Mucosa of rectum (tissue), 2 donors: Measurements from ENCODE around the gene IGFBP6.
"Not testable (repeated sequence)": the region's sequence is repeated elsewhere in the genome, so short reads cannot be mapped to it uniquely, and the experiment has no call there.

Source experiments
- H3K27ac ChIP-seq, 2 donors: one replicate each; pipeline ENCODE4 v1.7.0; 2013; ENCODE audit warnings: inconsistent platforms in 2 of 2, low read depth in 2 of 2, low read length in 2 of 2
- H3K27me3 ChIP-seq, 2 donors: one replicate each; pipeline ENCODE4 v1.7.0; 2013; ENCODE audit warnings: low read length in 2 of 2; ENCODE audit not compliant: control insufficient read depth in 2 of 2, insufficient read depth in 2 of 2
- H3K36me3 ChIP-seq, 2 donors: one replicate each; pipeline ENCODE4 v1.7.0; 2013; ENCODE audit warnings: low read length in 2 of 2; ENCODE audit not compliant: control insufficient read depth in 2 of 2, insufficient read depth in 2 of 2
- H3K4me1 ChIP-seq, 2 donors: one replicate each; pipeline ENCODE4 v1.7.0; 2013; ENCODE audit warnings: low read length in 2 of 2, mild to moderate bottlenecking in 1 of 2; ENCODE audit not compliant: control insufficient read depth in 2 of 2, insufficient read depth in 2 of 2
- H3K4me3 ChIP-seq, 2 donors: one replicate each; pipeline ENCODE4 v1.7.0; 2013; ENCODE audit warnings: low read length in 2 of 2
- H3K9ac ChIP-seq, 2 donors: one replicate each; pipeline ENCODE4 v1.7.0; 2013; ENCODE audit warnings: low read length in 2 of 2, low read depth in 1 of 2, mild to moderate bottlenecking in 1 of 2
- H3K9me3 ChIP-seq, 2 donors: one replicate each; pipeline ENCODE4 v1.7.0; 2013; ENCODE audit warnings: low read length in 2 of 2; ENCODE audit not compliant: control insufficient read depth in 2 of 2
- donor health status: healthy.
- donor health status: Normal muscosa, but diverticular disease.

Gene IGFBP6

GRCh38 chr12:53105712-53106439, 8.4 kb downstream of the IGFBP6 start:
- Histone ChIP-seq H3K27me3 (no peaks in the 10 kb centered on the region), H3K9me3 (no peaks in the 10 kb centered on the region), H3K27ac (no peak overlapping the region), H3K4me3 (no peak overlapping the region), H3K36me3 (no peaks in the 10 kb centered on the region), H3K4me1 (peaks cover 4% of the 10 kb centered on the region in 2 donors), H3K9ac (no peak overlapping the region)

- Histone ChIP-seq H3K9ac (no peak overlapping the region), H3K4me1 (peaks cover 4% of the 10 kb centered on the region in 2 donors), H3K4me3 (no peak overlapping the region), H3K27me3 (no peaks in the 10 kb centered on the region), H3K27ac (no peak overlapping the region), H3K36me3 (no peaks in the 10 kb centered on the region), H3K9me3 (no peaks in the 10 kb centered on the region)
These were observed 9.7 kb downstream of the IGFBP6 start for GRCh38 chr12:53107122-53107521.

- not testable (repeated sequence) for H3K9ac ChIP-seq, H3K9me3 ChIP-seq, H3K4me1 ChIP-seq, H3K27ac ChIP-seq, H3K27me3 ChIP-seq, H3K36me3 ChIP-seq, H3K4me3 ChIP-seq
These were observed 15.0 kb downstream of the IGFBP6 start for GRCh38 chr12:53112431-53112830.

- H3K27ac ChIP-seq = no peak overlapping the region
- no peaks in the 10 kb centered on the region for H3K36me3 ChIP-seq
- no peak overlapping the region for H3K4me3 ChIP-seq
- H3K9me3 ChIP-seq = no peaks in the 10 kb centered on the region
- H3K27me3 ChIP-seq = no peaks in the 10 kb centered on the region
- no peak overlapping the region for H3K9ac ChIP-seq
- H3K4me1 ChIP-seq = no peaks in the 10 kb centered on the region
These were observed 15.8 kb downstream of the IGFBP6 start for GRCh38 chr12:53113136-53113705.

DNA sequence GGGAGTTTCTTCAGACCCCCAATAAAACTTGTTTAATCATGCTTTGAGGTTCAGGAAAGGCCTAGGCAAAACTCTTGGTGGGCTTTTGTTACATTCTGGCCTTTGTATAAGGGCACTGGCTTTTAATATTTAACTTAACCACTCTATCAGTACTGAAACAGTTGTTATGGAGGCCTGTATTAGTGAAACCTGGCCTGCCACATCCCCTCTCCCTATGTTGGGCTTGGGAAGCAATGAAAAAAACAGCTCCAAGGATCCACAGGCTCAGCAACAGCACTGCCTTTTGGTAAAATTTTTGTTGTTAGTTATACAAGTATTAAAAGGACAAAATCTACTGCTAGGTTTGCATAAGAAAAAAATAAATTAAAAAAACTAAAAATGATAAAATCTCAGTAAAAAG, 16.5 kb downstream of the IGFBP6 start:
- H3K9me3 ChIP-seq = no peaks in the 10 kb centered on the region
- no peaks in the 10 kb centered on the region for H3K36me3 ChIP-seq
- H3K4me3 ChIP-seq = no peak overlapping the region
- H3K4me1 ChIP-seq = no peaks in the 10 kb centered on the region
- H3K27me3 ChIP-seq = no peaks in the 10 kb centered on the region
- H3K9ac ChIP-seq = no peak overlapping the region
- H3K27ac ChIP-seq = no peak overlapping the region

- H3K9me3 ChIP-seq = no peaks in the 10 kb centered on the region
- no peak overlapping the region for H3K9ac ChIP-seq
- no peaks in the 10 kb centered on the region for H3K36me3 ChIP-seq
- no peak overlapping the region for H3K4me3 ChIP-seq
- no peak overlapping the region for H3K27ac ChIP-seq
- H3K27me3 ChIP-seq = no peaks in the 10 kb centered on the region
- H3K4me1 ChIP-seq = no peaks in the 10 kb centered on the region
These were observed 17.8 kb downstream of the IGFBP6 start for GRCh38 chr12:53115112-53115890.

DNA sequence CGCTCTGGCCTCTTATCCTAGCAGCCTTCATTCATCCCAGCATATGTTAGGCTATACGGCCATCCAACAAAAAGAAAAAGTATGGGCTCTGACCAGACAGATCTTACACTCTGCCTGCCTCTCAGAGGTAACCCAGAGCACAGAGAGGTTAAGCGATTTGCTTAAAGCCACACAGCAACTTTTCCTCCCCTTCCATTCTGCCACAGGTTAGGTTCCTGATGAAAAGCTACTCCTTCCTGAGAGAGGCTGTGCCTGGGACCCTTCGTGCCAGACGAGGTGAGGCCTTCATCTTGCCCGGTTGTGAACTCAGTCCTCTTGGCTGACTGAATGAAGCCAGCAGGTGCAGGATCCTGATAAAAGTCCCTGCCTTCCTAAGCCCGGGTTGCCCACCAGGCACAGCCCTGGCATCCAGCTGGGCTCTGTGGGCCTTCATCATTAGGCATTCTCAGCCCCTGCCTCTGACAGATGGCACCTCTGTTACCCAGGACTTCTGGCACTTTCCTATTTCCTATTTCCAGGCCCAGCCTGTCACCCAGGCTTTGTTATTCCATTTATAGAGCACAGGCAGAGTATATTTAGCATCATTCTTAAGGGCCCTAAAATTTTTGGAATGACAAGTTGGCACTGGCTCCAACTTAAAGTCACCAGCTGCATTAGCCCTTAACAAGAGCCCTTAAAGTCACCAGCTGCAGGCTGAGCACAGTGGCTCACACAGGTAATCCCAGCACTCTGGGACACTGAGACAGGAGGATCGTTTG, 18.6 kb downstream of the IGFBP6 start:
- H3K9ac ChIP-seq = no peak overlapping the region
- H3K27me3 ChIP-seq = no peaks in the 10 kb centered on the region
- H3K36me3 ChIP-seq = no peaks in the 10 kb centered on the region
- no peak overlapping the region for H3K4me3 ChIP-seq
- no peaks in the 10 kb centered on the region for H3K9me3 ChIP-seq
- no peaks in the 10 kb centered on the region for H3K4me1 ChIP-seq
- H3K27ac ChIP-seq = no peak overlapping the region

DNA sequence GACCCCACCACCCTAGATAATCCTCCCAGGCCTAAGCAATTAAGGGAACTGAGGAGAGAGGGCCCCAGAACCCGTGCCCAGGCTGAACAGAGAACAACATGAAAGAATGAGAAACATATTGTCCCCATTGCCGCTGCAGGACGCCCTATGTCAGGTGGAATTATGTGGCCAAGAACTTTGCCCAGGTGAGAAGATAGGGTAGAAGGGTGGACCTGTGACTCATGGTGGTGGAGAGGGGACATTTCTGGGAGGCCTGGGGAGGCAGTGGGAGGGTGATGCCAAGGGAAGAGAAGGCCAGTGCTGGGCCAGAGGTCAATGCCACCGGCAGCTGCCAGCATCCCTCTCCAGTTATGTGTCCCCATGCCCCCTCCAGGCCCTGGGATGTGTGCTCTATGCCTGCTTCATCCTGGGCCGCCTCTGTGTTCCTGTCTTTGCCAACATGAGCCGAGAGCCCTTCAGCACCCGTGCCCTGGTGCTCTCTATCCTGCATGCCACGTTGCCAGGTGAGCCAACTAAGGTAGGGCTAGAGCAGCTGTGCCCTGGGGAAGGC, 21.4 kb downstream of the IGFBP6 start:
- Histone ChIP-seq H3K27ac (no peak overlapping the region), H3K9me3 (no peaks in the 10 kb centered on the region), H3K36me3 (no peaks in the 10 kb centered on the region), H3K4me1 (no peaks in the 10 kb centered on the region), H3K4me3 (no peak overlapping the region), H3K9ac (no peak overlapping the region), H3K27me3 (no peaks in the 10 kb centered on the region)

GRCh38 chr12:53120685-53121525, 23.4 kb downstream of the IGFBP6 start:
- Histone ChIP-seq H3K4me3 (no peak overlapping the region), H3K9me3 (no peaks in the 10 kb centered on the region), H3K27me3 (no peaks in the 10 kb centered on the region), H3K4me1 (no peaks in the 10 kb centered on the region), H3K9ac (no peak overlapping the region), H3K27ac (no peak overlapping the region), H3K36me3 (no peaks in the 10 kb centered on the region)
